HepG2 (cell line): ENCODE data around the gene UBE2C. TPM values are rescaled to one million over a fixed set of nuclear protein-coding genes. Genes with fewer than 3 reads are reported as not detected.

Experiments
- HNF4G ChIP-seq, 2 experiments: sonication (generic) in 1 of 2; formaldehyde crosslinking in 1 of 2; IDR thresholded peaks; 2 replicates each; pipeline versions ENCODE4 v1.4.0 to v1.6.1; 2011 to 2020; ENCODE audit warnings: borderline replicate concordance in 2 of 2, low read depth in 2 of 2, mild to moderate bottlenecking in 2 of 2, low read length in 1 of 2, missing genetic modification reagents in 1 of 2, moderate library complexity in 1 of 2
- MAF1 ChIP-seq: sonication (generic); formaldehyde crosslinking; IDR thresholded peaks from 2 replicates; pipeline ENCODE4 v1.5.0; 2020; ENCODE audit warnings: missing genetic modification reagents, borderline replicate concordance
- MAZ ChIP-seq, 2 experiments: sonication (generic) in 1 of 2; formaldehyde crosslinking in 1 of 2; IDR thresholded peaks; 2 replicates each; pipeline versions ENCODE4 v1.5.0 to v1.6.1; 2012 to 2020; ENCODE audit warnings: low read depth in 2 of 2, mild to moderate bottlenecking in 2 of 2, borderline replicate concordance in 1 of 2, improper control_type of control experiment in 1 of 2, low read length in 1 of 2, missing genetic modification reagents in 1 of 2, moderate library complexity in 1 of 2
- NCOR1 ChIP-seq: fragments of 200-600 bp; sonication (generic); IDR thresholded peaks from 2 replicates; pipeline ENCODE4 v1.7.0; 2017; ENCODE audit warnings: antibody characterized with exemption, low read length, borderline replicate concordance
- PAF1 ChIP-seq: IDR thresholded peaks from 2 replicates; pipeline ENCODE4 v1.6.1; 2016; ENCODE audit warnings: missing genetic modification reagents, missing compliant biosample characterization
- REPIN1 ChIP-seq: sonication (generic); formaldehyde crosslinking; IDR thresholded peaks from 2 replicates; pipeline ENCODE4 v1.8.0; 2022; ENCODE audit warnings: missing genetic modification reagents, low read depth, mild to moderate bottlenecking, borderline replicate concordance
- RFX3 ChIP-seq: IDR thresholded peaks from 2 replicates; pipeline ENCODE4 v1.6.1; 2016; ENCODE audit warnings: missing biosample characterization, missing genetic modification reagents
- SNAPC2 ChIP-seq: sonication (generic); formaldehyde crosslinking; IDR thresholded peaks from 2 replicates; pipeline ENCODE4 v1.8.1; 2022; ENCODE audit warnings: mild to moderate bottlenecking, missing genetic modification reagents
- SOX13 ChIP-seq, 3 experiments: fragments of 450-650 bp in 1 of 3; sonication (generic) in 1 of 3; formaldehyde crosslinking in 1 of 3; IDR thresholded peaks in 2 of 3; conservative IDR thresholded peaks in 1 of 3; 2 replicates each; pipeline versions ENCODE4 v1.5.0 to v1.6.1; 2016 to 2020; ENCODE audit warnings: antibody characterized with exemption in 1 of 3, mild to moderate bottlenecking in 1 of 3, missing compliant biosample characterization in 1 of 3, missing genetic modification reagents in 1 of 3, moderate library complexity in 1 of 3
- U2AF2 ChIP-seq: fragments of 200-400 bp; formaldehyde crosslinking; IDR thresholded peaks from 2 replicates; pipeline ENCODE4 v1.6.1; 2017; ENCODE audit warnings: low read depth, mild to moderate bottlenecking, low read length
- ZNF317 ChIP-seq: sonication (generic); formaldehyde crosslinking; IDR thresholded peaks from 2 replicates; pipeline ENCODE4 v1.5.0; 2020; ENCODE audit warnings: mild to moderate bottlenecking, missing genetic modification reagents
- ZNF557 ChIP-seq: sonication (generic); formaldehyde crosslinking; IDR thresholded peaks from 2 replicates; pipeline ENCODE4 v1.4.0; 2020; ENCODE audit warnings: missing genetic modification reagents
- ZNF558 ChIP-seq: sonication (generic); formaldehyde crosslinking; IDR thresholded peaks from 2 replicates; pipeline ENCODE4 v1.9.0; 2022; ENCODE audit warnings: mild to moderate bottlenecking, missing genetic modification reagents, borderline replicate concordance
- ZNF773 ChIP-seq: sonication (generic); formaldehyde crosslinking; IDR thresholded peaks from 2 replicates; pipeline ENCODE4 v1.4.0; 2020; ENCODE audit warnings: missing genetic modification reagents, borderline replicate concordance
- ZNF891 ChIP-seq: sonication (generic); formaldehyde crosslinking; IDR thresholded peaks from 2 replicates; pipeline ENCODE4 v1.5.0; 2020; ENCODE audit warnings: mild to moderate bottlenecking, missing genetic modification reagents
- polyA plus RNA-seq, 8 experiments: library from polyadenylated mRNA; depleted of rRNA in 3 of 8; stranded (reverse) in 7 of 8; unstranded in 1 of 8; fragments of >200 nt; fragmentation: Illumina TruSeq in 4 of 8; extraction: Trizol in 4 of 8; gene quantifications; 2 replicates each; pipeline versions ENCODE4 v1.2.1 to v1.2.3, GENCODE V29; 2011 to 2016; ENCODE audit warnings: low read depth in 4 of 8, missing spikeins in 1 of 8, mixed read lengths in 1 of 8; ENCODE audit not compliant: insufficient read depth in 1 of 8
- total RNA-seq, 5 experiments: library from RNA; depleted of rRNA; stranded (reverse); fragments of >200 nt; fragmentation: Illumina TruSeq; extraction: Trizol; gene quantifications; 2 replicates each; pipeline ENCODE4 v1.2.3, GENCODE V29; 2016; ENCODE audit warnings: low read depth in 1 of 5
- TF ChIP-seq, protein P1 (sequence below): IDR thresholded peaks from 2 replicates; pipeline ENCODE4 v1.6.1; 2016; ENCODE audit warnings: low read depth, missing genetic modification reagents, missing compliant biosample characterization
- TF ChIP-seq, protein P2 (sequence below): fragments of 450-650 bp; IDR thresholded peaks from 2 replicates; pipeline ENCODE4 v1.6.1; 2017; ENCODE audit warnings: mild to moderate bottlenecking
- TF ChIP-seq, protein P3 (sequence below): sonication (generic); formaldehyde crosslinking; conservative IDR thresholded peaks from 2 replicates; pipeline ENCODE4 v1.4.0; 2020; ENCODE audit warnings: missing genetic modification reagents

The UBE2C gene
- total and polyA plus RNA-seq, 2 of the 13 experiments (the other 11 are each of a cell fraction or from before 2014, with no cell fraction given), result 100 to 123 TPM

DNA sequence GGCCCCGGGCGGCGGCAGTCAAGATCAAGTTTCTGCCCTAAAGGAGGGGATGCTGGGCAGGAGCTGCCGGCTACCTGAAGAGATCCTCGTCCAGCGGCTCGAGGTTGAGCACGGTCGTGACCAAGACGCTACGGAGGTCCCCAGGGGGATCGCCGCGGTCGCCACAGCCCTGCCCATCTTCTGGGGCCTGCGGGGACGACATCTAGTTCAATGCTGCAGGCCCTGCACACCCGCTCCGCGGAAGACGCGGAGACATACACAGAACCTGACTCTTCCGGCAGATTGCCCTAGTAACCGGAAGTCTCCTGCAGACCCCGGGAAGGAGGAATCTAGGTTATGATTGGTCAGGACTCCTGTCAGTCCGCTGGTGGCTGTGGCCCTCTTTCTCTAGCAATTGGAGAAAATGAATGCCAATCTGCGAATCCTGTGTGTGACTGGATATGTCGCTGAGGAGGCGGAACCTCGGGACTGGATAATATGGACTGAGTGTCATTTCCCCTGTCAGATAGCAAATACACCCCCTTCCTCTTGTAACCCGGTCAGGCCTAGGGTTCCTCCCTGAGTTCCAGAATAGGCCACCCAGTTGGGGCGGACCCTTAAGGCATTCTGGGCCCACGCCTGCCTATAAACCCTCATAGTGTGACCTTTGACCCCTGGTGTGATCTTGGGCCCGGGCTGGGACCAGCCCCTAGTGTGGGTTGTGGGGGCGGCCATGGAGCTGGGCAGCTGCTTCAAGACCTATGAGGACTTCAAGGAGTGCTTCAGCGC lies 44.9 kb downstream of the UBE2C start, which contains the start of the genes ACOT8 and ZSWIM3 (continued):
- TF ChIP-seq, protein P1, sequence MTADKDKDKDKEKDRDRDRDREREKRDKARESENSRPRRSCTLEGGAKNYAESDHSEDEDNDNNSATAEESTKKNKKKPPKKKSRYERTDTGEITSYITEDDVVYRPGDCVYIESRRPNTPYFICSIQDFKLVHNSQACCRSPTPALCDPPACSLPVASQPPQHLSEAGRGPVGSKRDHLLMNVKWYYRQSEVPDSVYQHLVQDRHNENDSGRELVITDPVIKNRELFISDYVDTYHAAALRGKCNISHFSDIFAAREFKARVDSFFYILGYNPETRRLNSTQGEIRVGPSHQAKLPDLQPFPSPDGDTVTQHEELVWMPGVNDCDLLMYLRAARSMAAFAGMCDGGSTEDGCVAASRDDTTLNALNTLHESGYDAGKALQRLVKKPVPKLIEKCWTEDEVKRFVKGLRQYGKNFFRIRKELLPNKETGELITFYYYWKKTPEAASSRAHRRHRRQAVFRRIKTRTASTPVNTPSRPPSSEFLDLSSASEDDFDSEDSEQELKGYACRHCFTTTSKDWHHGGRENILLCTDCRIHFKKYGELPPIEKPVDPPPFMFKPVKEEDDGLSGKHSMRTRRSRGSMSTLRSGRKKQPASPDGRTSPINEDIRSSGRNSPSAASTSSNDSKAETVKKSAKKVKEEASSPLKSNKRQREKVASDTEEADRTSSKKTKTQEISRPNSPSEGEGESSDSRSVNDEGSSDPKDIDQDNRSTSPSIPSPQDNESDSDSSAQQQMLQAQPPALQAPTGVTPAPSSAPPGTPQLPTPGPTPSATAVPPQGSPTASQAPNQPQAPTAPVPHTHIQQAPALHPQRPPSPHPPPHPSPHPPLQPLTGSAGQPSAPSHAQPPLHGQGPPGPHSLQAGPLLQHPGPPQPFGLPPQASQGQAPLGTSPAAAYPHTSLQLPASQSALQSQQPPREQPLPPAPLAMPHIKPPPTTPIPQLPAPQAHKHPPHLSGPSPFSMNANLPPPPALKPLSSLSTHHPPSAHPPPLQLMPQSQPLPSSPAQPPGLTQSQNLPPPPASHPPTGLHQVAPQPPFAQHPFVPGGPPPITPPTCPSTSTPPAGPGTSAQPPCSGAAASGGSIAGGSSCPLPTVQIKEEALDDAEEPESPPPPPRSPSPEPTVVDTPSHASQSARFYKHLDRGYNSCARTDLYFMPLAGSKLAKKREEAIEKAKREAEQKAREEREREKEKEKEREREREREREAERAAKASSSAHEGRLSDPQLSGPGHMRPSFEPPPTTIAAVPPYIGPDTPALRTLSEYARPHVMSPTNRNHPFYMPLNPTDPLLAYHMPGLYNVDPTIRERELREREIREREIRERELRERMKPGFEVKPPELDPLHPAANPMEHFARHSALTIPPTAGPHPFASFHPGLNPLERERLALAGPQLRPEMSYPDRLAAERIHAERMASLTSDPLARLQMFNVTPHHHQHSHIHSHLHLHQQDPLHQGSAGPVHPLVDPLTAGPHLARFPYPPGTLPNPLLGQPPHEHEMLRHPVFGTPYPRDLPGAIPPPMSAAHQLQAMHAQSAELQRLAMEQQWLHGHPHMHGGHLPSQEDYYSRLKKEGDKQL, result no peak
- TF ChIP-seq MAZ (IDR thresholded peaks at IDR 0.05; ENCODE audit: borderline replicate concordance, low read depth, low read length), result no peak; the same call in 1 of the 2 replicates
- TF ChIP-seq MAZ (CRISPR knock-in tag; IDR thresholded peaks at IDR 0.05; ENCODE audit: low read depth), result peak; percentile 71; the same call in 1 of the 2 replicates
- no peak; the same call in 1 of the 2 replicates for TF ChIP-seq ZNF317 (CRISPR knock-in tag)
- peak; percentile 92 for TF ChIP-seq SNAPC2 (CRISPR knock-in tag)
- no peak; the same call in 1 of the 2 replicates for TF ChIP-seq RFX3
- peak; percentile 91 for TF ChIP-seq ZNF558 (CRISPR knock-in tag)
- TF ChIP-seq NCOR1, result peak; percentile 70; the same call in 1 of the 2 replicates
- TF ChIP-seq, protein P2, sequence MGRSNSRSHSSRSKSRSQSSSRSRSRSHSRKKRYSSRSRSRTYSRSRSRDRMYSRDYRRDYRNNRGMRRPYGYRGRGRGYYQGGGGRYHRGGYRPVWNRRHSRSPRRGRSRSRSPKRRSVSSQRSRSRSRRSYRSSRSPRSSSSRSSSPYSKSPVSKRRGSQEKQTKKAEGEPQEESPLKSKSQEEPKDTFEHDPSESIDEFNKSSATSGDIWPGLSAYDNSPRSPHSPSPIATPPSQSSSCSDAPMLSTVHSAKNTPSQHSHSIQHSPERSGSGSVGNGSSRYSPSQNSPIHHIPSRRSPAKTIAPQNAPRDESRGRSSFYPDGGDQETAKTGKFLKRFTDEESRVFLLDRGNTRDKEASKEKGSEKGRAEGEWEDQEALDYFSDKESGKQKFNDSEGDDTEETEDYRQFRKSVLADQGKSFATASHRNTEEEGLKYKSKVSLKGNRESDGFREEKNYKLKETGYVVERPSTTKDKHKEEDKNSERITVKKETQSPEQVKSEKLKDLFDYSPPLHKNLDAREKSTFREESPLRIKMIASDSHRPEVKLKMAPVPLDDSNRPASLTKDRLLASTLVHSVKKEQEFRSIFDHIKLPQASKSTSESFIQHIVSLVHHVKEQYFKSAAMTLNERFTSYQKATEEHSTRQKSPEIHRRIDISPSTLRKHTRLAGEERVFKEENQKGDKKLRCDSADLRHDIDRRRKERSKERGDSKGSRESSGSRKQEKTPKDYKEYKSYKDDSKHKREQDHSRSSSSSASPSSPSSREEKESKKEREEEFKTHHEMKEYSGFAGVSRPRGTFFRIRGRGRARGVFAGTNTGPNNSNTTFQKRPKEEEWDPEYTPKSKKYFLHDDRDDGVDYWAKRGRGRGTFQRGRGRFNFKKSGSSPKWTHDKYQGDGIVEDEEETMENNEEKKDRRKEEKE, result no peak
- TF ChIP-seq U2AF2, result no peak
- TF ChIP-seq ZNF773 (CRISPR knock-in tag), result peak; percentile 76; the same call in 1 of the 2 replicates
- TF ChIP-seq ZNF557 (CRISPR knock-in tag), result no peak
- TF ChIP-seq MAF1 (CRISPR knock-in tag), result peak; percentile 40; the same call in 1 of the 2 replicates
- TF ChIP-seq REPIN1, result peak; percentile 81
- TF ChIP-seq ZNF891 (CRISPR knock-in tag), result peak; percentile 93
- TF ChIP-seq, protein P3, sequence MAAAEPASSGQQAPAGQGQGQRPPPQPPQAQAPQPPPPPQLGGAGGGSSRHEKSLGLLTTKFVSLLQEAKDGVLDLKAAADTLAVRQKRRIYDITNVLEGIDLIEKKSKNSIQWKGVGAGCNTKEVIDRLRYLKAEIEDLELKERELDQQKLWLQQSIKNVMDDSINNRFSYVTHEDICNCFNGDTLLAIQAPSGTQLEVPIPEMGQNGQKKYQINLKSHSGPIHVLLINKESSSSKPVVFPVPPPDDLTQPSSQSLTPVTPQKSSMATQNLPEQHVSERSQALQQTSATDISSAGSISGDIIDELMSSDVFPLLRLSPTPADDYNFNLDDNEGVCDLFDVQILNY (CRISPR knock-in tag), result no peak
- TF ChIP-seq SOX13 (IDR thresholded peaks at IDR 0.05), result peak; percentile 7; the same call in 1 of the 2 replicates
- no peak; a peak in 1 of 4 replicates for TF ChIP-seq SOX13 (CRISPR knock-in tag; conservative IDR thresholded peaks at IDR 0.05 in 1 of 2, IDR thresholded peaks at IDR 0.05 in 1 of 2)
- peak; percentile 63 for TF ChIP-seq HNF4G (IDR thresholded peaks at IDR 0.05; ENCODE audit: borderline replicate concordance, low read depth, low read length)
- peak; percentile 78 for TF ChIP-seq HNF4G (CRISPR knock-in tag; IDR thresholded peaks at IDR 0.05; ENCODE audit: borderline replicate concordance, low read depth)
- no peak for TF ChIP-seq PAF1 (CRISPR knock-in tag)
